Right atrium auricular region (tissue), 2 donors: ENCODE results near the gene HMGB3. TPM values are rescaled to one million over a fixed set of nuclear protein-coding genes. Genes with fewer than 3 reads are reported as not detected.
"Not testable (repeated sequence)": the region's sequence is repeated elsewhere in the genome, so short reads cannot be mapped to it uniquely, and the experiment has no call there.

Experiments
- DNase-seq: peaks from one replicate; pipeline ENCODE4 v3.0.0-alpha.2; 2019; ENCODE audit warnings: low spot score
- H3K27ac ChIP-seq, 2 donors: fragments of 200-600 bp; sonication (generic); 1 replicate in 1 of 2; 2 replicates in 1 of 2; pipeline ENCODE4 v1.5.1; 2016 to 2019
- H3K27me3 ChIP-seq, 2 donors: fragments of 200-600 bp; sonication (generic); one replicate each; pipeline versions ENCODE4 v1.5.1 to v1.6.0; 2017 to 2019
- H3K36me3 ChIP-seq: fragments of 200-600 bp; sonication (generic); one replicate; pipeline ENCODE4 v1.5.1; 2016
- H3K4me1 ChIP-seq, 2 donors: fragments of 200-600 bp; sonication (generic); one replicate each; pipeline versions ENCODE4 v1.5.1 to v1.6.0; 2017 to 2019
- H3K4me3 ChIP-seq, 2 donors: fragments of 200-600 bp; sonication (generic); 1 replicate in 1 of 2; 2 replicates in 1 of 2; pipeline ENCODE4 v1.5.1; 2017 to 2019; ENCODE audit warnings: mild to moderate bottlenecking in 1 of 2, moderate library complexity in 1 of 2
- H3K9me3 ChIP-seq, 2 donors: fragments of 200-600 bp; sonication (generic); one replicate each; pipeline ENCODE4 v1.5.1; 2019
- total RNA-seq, 2 donors: library from RNA; depleted of rRNA; stranded (reverse); fragments of >200 nt; gene quantifications; one replicate each; pipeline ENCODE4 v1.1.0, GENCODE V29; 2016
- TF ChIP-seq, protein P1 (sequence below), 2 donors: fragments of 200-600 bp; sonication (generic); IDR thresholded peaks; one replicate each; pipeline ENCODE4 v1.5.1; 2019; ENCODE audit warnings: antibody characterized with exemption in 2 of 2

HMGB3 gene
- total RNA-seq, 2 donors from 2014 or later = 1.1 to 2.6 TPM

DNA sequence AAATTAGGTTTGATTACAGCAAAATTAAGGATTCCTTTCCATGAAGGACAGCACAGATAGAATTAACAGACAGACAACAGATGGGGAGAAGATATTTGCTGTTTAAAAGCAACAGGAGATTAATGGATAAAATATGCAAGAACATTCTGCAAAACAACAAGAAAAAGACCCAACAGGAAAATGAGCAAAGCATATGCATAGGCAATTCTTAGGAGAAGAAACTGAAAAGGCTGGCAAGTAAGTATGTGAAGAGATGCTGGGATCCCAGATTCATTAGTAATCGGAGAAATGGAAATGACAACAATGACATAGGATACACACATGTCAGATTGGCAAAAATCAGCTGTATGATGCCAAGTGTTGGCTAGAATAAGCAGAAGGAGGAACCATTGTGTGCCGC, 27.5 kb upstream of the HMGB3 start:
- Histone ChIP-seq H3K9me3 (peaks cover 0 to 6% of the 10 kb centered on the region in 2 donors), H3K4me1 (no peaks in the 10 kb centered on the region), H3K4me3 (no peak overlapping the region), H3K27me3 (no peaks in the 10 kb centered on the region), H3K36me3 (no peaks in the 10 kb centered on the region), H3K27ac (no peak overlapping the region)
- TF ChIP-seq, protein P1, sequence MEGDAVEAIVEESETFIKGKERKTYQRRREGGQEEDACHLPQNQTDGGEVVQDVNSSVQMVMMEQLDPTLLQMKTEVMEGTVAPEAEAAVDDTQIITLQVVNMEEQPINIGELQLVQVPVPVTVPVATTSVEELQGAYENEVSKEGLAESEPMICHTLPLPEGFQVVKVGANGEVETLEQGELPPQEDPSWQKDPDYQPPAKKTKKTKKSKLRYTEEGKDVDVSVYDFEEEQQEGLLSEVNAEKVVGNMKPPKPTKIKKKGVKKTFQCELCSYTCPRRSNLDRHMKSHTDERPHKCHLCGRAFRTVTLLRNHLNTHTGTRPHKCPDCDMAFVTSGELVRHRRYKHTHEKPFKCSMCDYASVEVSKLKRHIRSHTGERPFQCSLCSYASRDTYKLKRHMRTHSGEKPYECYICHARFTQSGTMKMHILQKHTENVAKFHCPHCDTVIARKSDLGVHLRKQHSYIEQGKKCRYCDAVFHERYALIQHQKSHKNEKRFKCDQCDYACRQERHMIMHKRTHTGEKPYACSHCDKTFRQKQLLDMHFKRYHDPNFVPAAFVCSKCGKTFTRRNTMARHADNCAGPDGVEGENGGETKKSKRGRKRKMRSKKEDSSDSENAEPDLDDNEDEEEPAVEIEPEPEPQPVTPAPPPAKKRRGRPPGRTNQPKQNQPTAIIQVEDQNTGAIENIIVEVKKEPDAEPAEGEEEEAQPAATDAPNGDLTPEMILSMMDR (IDR thresholded peaks at IDR 0.05) = no peak
- no peak for DNase-seq

DNA sequence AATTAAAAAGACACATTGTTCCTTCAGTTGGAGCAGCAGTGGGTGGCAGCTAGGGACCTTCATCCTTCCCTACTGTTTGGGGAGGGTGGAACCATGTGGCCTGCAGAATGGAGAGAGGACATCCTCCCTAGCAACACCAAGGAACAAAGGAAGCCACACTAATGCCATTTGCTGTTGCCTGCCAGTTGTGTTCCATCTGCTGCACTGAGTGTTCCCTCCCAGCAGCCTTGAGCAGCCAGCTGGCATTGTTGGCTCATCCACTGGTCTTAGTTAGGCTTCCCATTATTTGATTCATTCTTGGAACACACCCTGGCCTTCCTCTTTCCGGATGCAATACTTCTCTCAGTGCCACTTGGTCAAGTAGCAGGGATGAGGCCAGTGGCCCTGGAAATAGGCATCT, 25.0 kb upstream of the HMGB3 start:
- peaks cover 0 to 6% of the 10 kb centered on the region in 2 donors for H3K9me3 ChIP-seq
- no peaks in the 10 kb centered on the region for H3K4me1 ChIP-seq
- no peak overlapping the region for H3K27ac ChIP-seq
- no peak overlapping the region for H3K4me3 ChIP-seq
- H3K36me3 ChIP-seq = no peaks in the 10 kb centered on the region
- TF ChIP-seq, protein P1 (IDR thresholded peaks at IDR 0.05) = no peak
- H3K27me3 ChIP-seq = no peaks in the 10 kb centered on the region
- no peak for DNase-seq

DNA sequence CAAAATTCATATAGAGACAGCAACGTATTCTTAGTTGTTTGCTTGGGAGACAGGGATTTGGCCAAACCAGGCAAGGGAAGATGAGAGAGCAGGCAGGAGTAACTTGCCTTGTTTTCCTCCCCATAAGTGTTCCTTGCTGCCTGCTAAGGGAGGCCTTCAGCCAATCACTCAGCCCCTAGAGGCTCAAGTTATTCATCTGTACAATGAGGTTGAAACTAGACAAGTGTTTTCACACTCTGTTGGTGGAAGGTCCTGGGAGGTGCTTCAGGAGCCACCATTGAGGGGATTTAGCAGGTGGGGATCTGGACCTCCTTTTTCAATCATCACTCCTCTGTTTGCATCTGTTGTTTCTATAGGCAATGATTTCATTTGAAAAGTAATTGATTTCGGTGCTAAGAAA, 23.6 kb upstream of the HMGB3 start:
- DNase-seq = no peak
- no peaks in the 10 kb centered on the region for H3K27me3 ChIP-seq
- no peaks in the 10 kb centered on the region for H3K4me1 ChIP-seq
- no peaks in the 10 kb centered on the region for H3K36me3 ChIP-seq
- TF ChIP-seq, protein P1 (IDR thresholded peaks at IDR 0.05) = no peak
- no peak overlapping the region for H3K4me3 ChIP-seq
- H3K27ac ChIP-seq = no peak overlapping the region
- peaks cover 0 to 6% of the 10 kb centered on the region in 2 donors for H3K9me3 ChIP-seq

DNA sequence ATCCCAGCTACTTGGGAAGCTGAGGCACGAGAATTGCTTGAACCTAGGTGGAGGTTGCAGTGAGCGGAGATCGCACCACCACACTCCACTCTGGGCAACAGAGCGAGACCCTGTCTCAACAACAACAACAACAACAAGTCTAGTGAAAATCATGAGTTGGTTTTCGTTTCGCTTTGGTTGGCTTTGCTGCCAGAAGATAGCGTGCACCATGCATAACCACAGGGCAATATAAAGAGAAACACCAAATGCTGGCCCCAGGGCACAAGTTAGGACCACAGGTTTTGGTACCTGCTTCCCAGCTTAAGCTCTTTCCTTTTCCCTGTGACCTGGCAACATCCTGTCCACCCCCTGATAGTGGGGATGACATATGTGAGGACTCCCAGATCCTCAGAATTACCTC, 21.5 kb upstream of the HMGB3 start:
- no peak overlapping the region for H3K27ac ChIP-seq
- no peaks in the 10 kb centered on the region for H3K27me3 ChIP-seq
- H3K4me1 ChIP-seq = no peaks in the 10 kb centered on the region
- H3K4me3 ChIP-seq = no peak overlapping the region
- no peaks in the 10 kb centered on the region for H3K9me3 ChIP-seq
- DNase-seq = no peak
- TF ChIP-seq, protein P1 (IDR thresholded peaks at IDR 0.05) = no peak
- H3K36me3 ChIP-seq = no peaks in the 10 kb centered on the region

DNA sequence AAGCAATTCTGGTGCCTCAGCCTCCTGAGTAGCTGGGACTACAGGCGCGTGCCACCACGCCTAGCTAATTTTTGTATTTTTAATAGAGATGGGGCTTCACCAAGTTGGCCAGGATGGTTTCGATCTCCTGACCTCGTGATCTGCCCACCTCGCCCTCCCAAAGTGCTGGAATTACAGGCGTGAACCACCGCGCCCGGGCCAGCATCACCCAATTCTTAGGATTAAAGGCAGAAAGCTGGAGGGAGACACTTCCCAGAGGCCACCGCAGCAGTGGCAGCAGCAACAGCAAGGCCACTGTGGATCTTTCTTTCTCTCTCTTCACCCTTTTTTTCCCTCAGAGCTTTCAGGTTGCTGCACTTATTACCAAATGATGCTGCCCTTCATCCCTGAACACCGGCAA, 18.7 kb upstream of the HMGB3 start:
- not testable (repeated sequence) for H3K27me3 ChIP-seq, DNase-seq, H3K27ac ChIP-seq, H3K36me3 ChIP-seq, H3K4me3 ChIP-seq, H3K9me3 ChIP-seq, H3K4me1 ChIP-seq

DNA sequence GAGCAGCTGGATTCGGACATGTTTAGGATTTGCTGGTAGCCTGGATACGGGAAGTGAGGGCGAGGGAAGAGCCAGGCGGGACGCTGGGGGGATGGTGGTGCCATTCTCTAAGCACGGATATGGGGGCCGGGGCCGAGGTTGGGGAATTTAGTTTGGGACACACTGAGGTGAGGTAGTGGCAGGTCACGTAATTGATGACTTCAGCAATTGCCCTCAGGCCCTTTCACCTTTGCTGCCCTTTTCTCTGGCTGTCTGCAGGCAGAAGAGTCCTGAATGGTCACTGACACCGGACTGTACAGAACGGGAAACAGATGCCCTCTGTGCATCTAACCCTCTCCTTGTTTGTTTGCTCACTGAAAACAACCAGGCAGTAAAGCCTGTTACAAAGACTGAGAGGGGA, 16.9 kb upstream of the HMGB3 start:
- H3K36me3 ChIP-seq = no peaks in the 10 kb centered on the region
- DNase-seq = no peak
- no peak overlapping the region for H3K27ac ChIP-seq
- TF ChIP-seq, protein P1 (IDR thresholded peaks at IDR 0.05) = no peak
- no peak overlapping the region for H3K4me3 ChIP-seq
- no peaks in the 10 kb centered on the region for H3K9me3 ChIP-seq
- H3K27me3 ChIP-seq = no peaks in the 10 kb centered on the region
- no peaks in the 10 kb centered on the region for H3K4me1 ChIP-seq
